Neuronal stem cell (in vitro differentiated cells): ENCODE results near the gene STIMATE.

ENCODE experiments used
- DNase-seq: peaks from one replicate; pipeline ENCODE4 v3.0.0-alpha.2; 2013; ENCODE audit warnings: low spot score
- H2AFZ ChIP-seq: one replicate; pipeline ENCODE4 v1.6.1; 2013; ENCODE audit warnings: mild to moderate bottlenecking, low read length, inconsistent platforms
- H2AK5ac ChIP-seq: 2 replicates; pipeline ENCODE4 v1.6.1; 2013; ENCODE audit warnings: low read depth, mild to moderate bottlenecking, inconsistent platforms, low read length, moderate library complexity, mixed read lengths
- H2BK120ac ChIP-seq: 2 replicates; pipeline ENCODE4 v1.6.1; 2013; ENCODE audit warnings: low read depth, mild to moderate bottlenecking, inconsistent platforms, low read length, moderate library complexity, mixed read lengths
- H2BK12ac ChIP-seq: one replicate; pipeline ENCODE4 v1.6.1; 2013; ENCODE audit warnings: low read length, inconsistent platforms
- H2BK15ac ChIP-seq: 2 replicates; pipeline ENCODE4 v1.6.1; 2013; ENCODE audit warnings: mild to moderate bottlenecking, low read length, inconsistent platforms, mixed read lengths
- H2BK5ac ChIP-seq: one replicate; pipeline ENCODE4 v1.6.1; 2013; ENCODE audit warnings: inconsistent platforms, mild to moderate bottlenecking, low read length, moderate library complexity
- H3K14ac ChIP-seq: one replicate; pipeline ENCODE4 v1.6.1; 2013; ENCODE audit warnings: low read length, inconsistent platforms
- H3K18ac ChIP-seq: 2 replicates; pipeline ENCODE4 v1.6.1; 2013; ENCODE audit warnings: low read length, inconsistent platforms
- H3K23ac ChIP-seq: 2 replicates; pipeline ENCODE4 v1.6.1; 2013; ENCODE audit warnings: low read depth, mild to moderate bottlenecking, mixed read lengths, low read length, inconsistent platforms; ENCODE audit not compliant: poor library complexity
- H3K27ac ChIP-seq: replicated peaks from 3 replicates; pipeline ENCODE4 v1.5.1; 2013; ENCODE audit warnings: low read length, inconsistent platforms
- H3K27me3 ChIP-seq, 3 experiments: 2 replicates each; pipeline ENCODE4 v1.6.1; 2013; ENCODE audit warnings: low read length in 3 of 3, mild to moderate bottlenecking in 2 of 3, inconsistent platforms in 1 of 3, low read depth in 1 of 3, mixed read lengths in 1 of 3, moderate library complexity in 1 of 3; ENCODE audit not compliant: control insufficient read depth in 3 of 3, insufficient read depth in 3 of 3
- H3K36me3 ChIP-seq, 2 donors: replicated peaks in 1 of 2; 2 replicates each; pipeline ENCODE4 v1.6.1; 2013; ENCODE audit warnings: low read length in 2 of 2; ENCODE audit not compliant: control insufficient read depth in 2 of 2, insufficient read depth in 2 of 2
- H3K4ac ChIP-seq: 2 replicates; pipeline ENCODE4 v1.6.1; 2013; ENCODE audit warnings: inconsistent platforms, mild to moderate bottlenecking, low read length, moderate library complexity
- H3K4me1 ChIP-seq, 2 donors: 1 replicate in 1 of 2; 2 replicates in 1 of 2; pipeline ENCODE4 v1.6.1; 2013; ENCODE audit warnings: low read length in 2 of 2, low read depth in 1 of 2; ENCODE audit not compliant: control insufficient read depth in 2 of 2, insufficient read depth in 1 of 2
- H3K4me2 ChIP-seq: one replicate; pipeline ENCODE4 v1.6.1; 2013; ENCODE audit warnings: mild to moderate bottlenecking, low read length, inconsistent platforms; ENCODE audit not compliant: insufficient read depth, poor library complexity, severe bottlenecking
- H3K4me3 ChIP-seq, 2 donors: 2 replicates each; pipeline ENCODE4 v1.5.1; 2013; ENCODE audit warnings: low read length in 2 of 2, mild to moderate bottlenecking in 2 of 2, inconsistent platforms in 1 of 2, moderate library complexity in 1 of 2
- H3K79me1 ChIP-seq: one replicate; pipeline ENCODE4 v1.6.1; 2013; ENCODE audit warnings: low read depth, mild to moderate bottlenecking, inconsistent platforms, low read length, moderate library complexity
- H3K9ac ChIP-seq: one replicate; pipeline ENCODE4 v1.6.1; 2013; ENCODE audit warnings: mild to moderate bottlenecking, low read depth, low read length, inconsistent platforms; ENCODE audit not compliant: poor library complexity
- H3K9me3 ChIP-seq, 2 donors: replicated peaks in 1 of 2; 2 replicates each; pipeline versions ENCODE3 to v1.6.1; 2013; ENCODE audit warnings: low read length in 2 of 2, mild to moderate bottlenecking in 2 of 2, inconsistent platforms in 1 of 2, low read depth in 1 of 2, mixed read lengths in 1 of 2, moderate library complexity in 1 of 2; ENCODE audit not compliant: control insufficient read depth in 2 of 2, insufficient read depth in 1 of 2
- H4K8ac ChIP-seq: one replicate; pipeline ENCODE4 v1.6.1; 2013; ENCODE audit warnings: low read depth, mild to moderate bottlenecking, inconsistent platforms, low read length, moderate library complexity
- H4K91ac ChIP-seq: one replicate; pipeline ENCODE4 v1.6.1; 2013; ENCODE audit warnings: low read length, low read depth, mild to moderate bottlenecking, inconsistent platforms; ENCODE audit not compliant: poor library complexity
- WGBS, 2 donors: extraction: QIAGEN DNeasy Blood & Tissue Kit; methylation state at CpG; one replicate each; pipeline ENCODE4 v1.1.7; 2013; ENCODE audit warnings: missing lambda C conversion rate in 2 of 2, mixed read lengths in 1 of 2; ENCODE audit not compliant: insufficient read length in 2 of 2, insufficient replicate concordance in 1 of 2; ENCODE audit errors: extremely low coverage in 2 of 2; 5-methylcytosine and 5-hydroxymethylcytosine counted together

STIMATE gene

GRCh38 chr3:52881871-52882270 lies 15.5 kb downstream of the STIMATE start:
- no peak overlapping the region for H3K4me2 ChIP-seq
- no peak overlapping the region for H3K23ac ChIP-seq
- no peak overlapping the region for H2BK15ac ChIP-seq
- peaks cover 0 to 2% of the 10 kb centered on the region in 2 donors for H3K9me3 ChIP-seq
- no peak overlapping the region for H2AK5ac ChIP-seq
- H3K27me3 ChIP-seq: no peaks in the 10 kb centered on the region
- H2BK12ac ChIP-seq: no peak overlapping the region
- H3K27ac ChIP-seq: no peak overlapping the region
- no peak overlapping the region for H3K9ac ChIP-seq
- H2BK120ac ChIP-seq: no peak overlapping the region
- peaks cover 0 to 1% of the 10 kb centered on the region in 2 donors for H3K4me1 ChIP-seq
- peaks cover 0 to 7% of the 10 kb centered on the region in 2 donors for H3K36me3 ChIP-seq
- no peak overlapping the region for H3K14ac ChIP-seq
- no peak for DNase-seq
- no peak overlapping the region for H3K4ac ChIP-seq
- WGBS, 2 donors: no CpG with 5 or more reads among the region's 4 CpGs
- H3K4me3 ChIP-seq: no peak overlapping the region
- no peak overlapping the region for H4K8ac ChIP-seq
- no peak overlapping the region for H2BK5ac ChIP-seq
- H4K91ac ChIP-seq: no peak overlapping the region
- no peak overlapping the region for H2AFZ ChIP-seq
- H3K79me1 ChIP-seq: no peaks in the 10 kb centered on the region
- no peak overlapping the region for H3K18ac ChIP-seq

GRCh38 chr3:52880474-52880873 lies 16.9 kb downstream of the STIMATE start:
- Histone ChIP-seq H3K4me1 (peaks cover 0 to 6% of the 10 kb centered on the region in 2 donors), H3K4ac (no peak overlapping the region), H3K18ac (no peak overlapping the region), H3K9me3 (peaks cover 0 to 2% of the 10 kb centered on the region in 2 donors), H4K8ac (no peak overlapping the region), H3K36me3 (peaks cover 0 to 7% of the 10 kb centered on the region in 2 donors), H3K27me3 (no peaks in the 10 kb centered on the region), H4K91ac (no peak overlapping the region), H2BK120ac (no peak overlapping the region), H3K4me3 (no peak overlapping the region), H2BK12ac (no peak overlapping the region), H2AFZ (no peak overlapping the region), H3K27ac (no peak overlapping the region), H3K79me1 (peaks cover 2% of the 10 kb centered on the region), H2BK5ac (no peak overlapping the region), H2AK5ac (no peak overlapping the region), H3K23ac (no peak overlapping the region), H3K4me2 (no peak overlapping the region), H2BK15ac (no peak overlapping the region), H3K9ac (no peak overlapping the region), H3K14ac (no peak overlapping the region)
- no CpG with 5 or more reads among the region's 3 CpGs for WGBS, 2 donors
- DNase-seq: no peak

DNA sequence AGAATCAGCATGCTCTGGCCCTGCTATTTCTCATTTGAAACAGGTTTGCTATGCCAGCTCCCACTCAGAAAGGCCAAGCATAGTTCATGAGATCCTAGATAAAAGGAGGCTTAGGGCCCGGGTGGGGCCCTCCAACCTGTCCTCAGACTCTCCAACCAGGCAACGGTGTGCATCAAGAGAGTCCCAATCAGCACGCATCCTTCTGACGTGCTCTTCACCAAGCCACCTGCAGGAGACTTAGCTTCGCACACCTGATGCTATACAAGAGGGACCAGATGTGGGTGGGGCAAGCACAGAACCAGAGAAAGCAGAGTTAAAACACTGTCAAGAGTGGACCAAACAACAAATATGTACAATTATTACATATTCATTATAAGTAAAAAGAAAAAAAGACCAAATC lies 17.3 kb downstream of the STIMATE start:
- Histone ChIP-seq H3K27ac (no peak overlapping the region), H3K27me3 (no peaks in the 10 kb centered on the region), H3K36me3 (peaks cover 0 to 7% of the 10 kb centered on the region in 2 donors), H3K18ac (no peak overlapping the region), H3K23ac (no peak overlapping the region), H3K79me1 (peaks cover 2% of the 10 kb centered on the region), H2AK5ac (no peak overlapping the region), H2BK12ac (no peak overlapping the region), H3K14ac (no peak overlapping the region), H3K4ac (no peak overlapping the region), H2BK120ac (no peak overlapping the region), H4K8ac (no peak overlapping the region), H2BK5ac (no peak overlapping the region), H3K4me1 (peaks cover 0 to 9% of the 10 kb centered on the region in 2 donors), H3K4me2 (no peak overlapping the region), H3K4me3 (no peak overlapping the region), H4K91ac (no peak overlapping the region), H3K9me3 (peaks cover 0 to 2% of the 10 kb centered on the region in 2 donors), H2AFZ (no peak overlapping the region), H3K9ac (no peak overlapping the region), H2BK15ac (no peak overlapping the region)
- no CpG with 5 or more reads among the region's 5 CpGs for WGBS, 2 donors
- no peak for DNase-seq

DNA sequence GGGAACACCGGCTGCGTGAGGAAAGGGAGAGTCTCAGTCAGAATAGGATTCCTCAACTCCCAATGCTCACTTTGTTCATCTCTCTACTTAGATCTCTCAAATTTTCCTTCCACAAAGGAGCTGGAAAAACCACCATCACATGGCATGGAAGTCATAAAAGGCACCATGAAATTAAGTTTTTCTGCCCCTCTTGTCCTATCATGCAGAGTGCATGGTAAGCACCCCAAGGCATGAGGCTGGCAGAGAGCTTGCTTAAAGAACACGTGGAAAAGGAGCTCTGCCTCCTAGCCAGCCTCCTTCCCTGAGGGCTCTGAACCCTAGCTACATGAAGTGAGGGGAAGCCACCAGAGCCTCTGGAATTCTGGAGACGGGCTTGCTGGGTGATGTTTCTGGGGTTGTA lies 17.8 kb downstream of the STIMATE start:
- no peak overlapping the region for H3K14ac ChIP-seq
- no peak overlapping the region for H3K4me3 ChIP-seq
- no peak overlapping the region for H3K4ac ChIP-seq

More for the DNA sequence above, 17.8 kb downstream of the STIMATE start:
- H3K27ac ChIP-seq: no peak overlapping the region
- H3K23ac ChIP-seq: no peak overlapping the region
- no peak overlapping the region for H3K9ac ChIP-seq
- WGBS, 2 donors: no CpG with 5 or more reads among the region's 4 CpGs
- no peak overlapping the region for H2BK120ac ChIP-seq
- H2BK12ac ChIP-seq: no peak overlapping the region
- no peak overlapping the region for H4K91ac ChIP-seq
- no peak overlapping the region for H2AFZ ChIP-seq
- no peak overlapping the region for H4K8ac ChIP-seq
- no peak overlapping the region for H2BK15ac ChIP-seq
- H3K36me3 ChIP-seq: peaks cover 0 to 7% of the 10 kb centered on the region in 2 donors
- no peak overlapping the region for H3K18ac ChIP-seq
- H2BK5ac ChIP-seq: no peak overlapping the region
- H3K4me1 ChIP-seq: peaks cover 0 to 9% of the 10 kb centered on the region in 2 donors
- H3K27me3 ChIP-seq: no peaks in the 10 kb centered on the region
- DNase-seq: no peak
- peaks cover 2% of the 10 kb centered on the region for H3K79me1 ChIP-seq
- H3K4me2 ChIP-seq: no peak overlapping the region
- peaks cover 0 to 2% of the 10 kb centered on the region in 2 donors for H3K9me3 ChIP-seq
- H2AK5ac ChIP-seq: no peak overlapping the region
